Neutrophil (primary cell): ENCODE measurements around the gene TOGARAM1.

Experiments used
- H3K27ac ChIP-seq: fragments of 200-600 bp; sonication (generic); 2 replicates; pipeline ENCODE4 v1.5.1; 2016; ENCODE audit warnings: mild to moderate bottlenecking, moderate library complexity
- H3K27me3 ChIP-seq: fragments of 200-600 bp; sonication (generic); 2 replicates; pipeline ENCODE4 v1.6.0; 2016; ENCODE audit warnings: mild to moderate bottlenecking
- H3K36me3 ChIP-seq: fragments of 200-600 bp; sonication (generic); 2 replicates; pipeline ENCODE4 v1.5.1; 2017
- H3K4me1 ChIP-seq, 2 experiments: fragments of 200-600 bp in 1 of 2; sonication (generic) in 1 of 2; 1 replicate in 1 of 2; 2 replicates in 1 of 2; pipeline versions ENCODE4 v1.5.1 to v1.6.1; 2013 to 2016; ENCODE audit warnings: low read depth in 1 of 2, low read length in 1 of 2, mild to moderate bottlenecking in 1 of 2, moderate library complexity in 1 of 2; ENCODE audit not compliant: control insufficient read depth in 1 of 2, insufficient read depth in 1 of 2
- H3K4me3 ChIP-seq, 2 experiments: fragments of 200-600 bp in 1 of 2; sonication (generic) in 1 of 2; 1 replicate in 1 of 2; 2 replicates in 1 of 2; pipeline ENCODE4 v1.5.1; 2013 to 2016; ENCODE audit warnings: low read depth in 1 of 2, low read length in 1 of 2, mild to moderate bottlenecking in 1 of 2, moderate library complexity in 1 of 2
- H3K9me3 ChIP-seq: fragments of 200-600 bp; sonication (generic); 2 replicates; pipeline ENCODE4 v1.5.1; 2016
- TF ChIP-seq, protein P1 (sequence below): fragments of 200-600 bp; sonication (generic); IDR thresholded peaks from 2 replicates; pipeline ENCODE4 v1.5.1; 2016; ENCODE audit warnings: antibody characterized with exemption

Gene TOGARAM1

GRCh38 chr14:44971459-44971858, 9.5 kb downstream of the TOGARAM1 start:
- H3K27me3 ChIP-seq, result no peaks in the 10 kb centered on the region
- H3K36me3 ChIP-seq, result no peaks in the 10 kb centered on the region
- H3K9me3 ChIP-seq, result no peaks in the 10 kb centered on the region
- TF ChIP-seq, protein P1, sequence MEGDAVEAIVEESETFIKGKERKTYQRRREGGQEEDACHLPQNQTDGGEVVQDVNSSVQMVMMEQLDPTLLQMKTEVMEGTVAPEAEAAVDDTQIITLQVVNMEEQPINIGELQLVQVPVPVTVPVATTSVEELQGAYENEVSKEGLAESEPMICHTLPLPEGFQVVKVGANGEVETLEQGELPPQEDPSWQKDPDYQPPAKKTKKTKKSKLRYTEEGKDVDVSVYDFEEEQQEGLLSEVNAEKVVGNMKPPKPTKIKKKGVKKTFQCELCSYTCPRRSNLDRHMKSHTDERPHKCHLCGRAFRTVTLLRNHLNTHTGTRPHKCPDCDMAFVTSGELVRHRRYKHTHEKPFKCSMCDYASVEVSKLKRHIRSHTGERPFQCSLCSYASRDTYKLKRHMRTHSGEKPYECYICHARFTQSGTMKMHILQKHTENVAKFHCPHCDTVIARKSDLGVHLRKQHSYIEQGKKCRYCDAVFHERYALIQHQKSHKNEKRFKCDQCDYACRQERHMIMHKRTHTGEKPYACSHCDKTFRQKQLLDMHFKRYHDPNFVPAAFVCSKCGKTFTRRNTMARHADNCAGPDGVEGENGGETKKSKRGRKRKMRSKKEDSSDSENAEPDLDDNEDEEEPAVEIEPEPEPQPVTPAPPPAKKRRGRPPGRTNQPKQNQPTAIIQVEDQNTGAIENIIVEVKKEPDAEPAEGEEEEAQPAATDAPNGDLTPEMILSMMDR, result no peak
- no peak overlapping the region for H3K27ac ChIP-seq
- no peak overlapping the region for H3K4me3 ChIP-seq
- no peaks in the 10 kb centered on the region for H3K4me1 ChIP-seq

GRCh38 chr14:44979273-44979672, 17.3 kb downstream of the TOGARAM1 start:
- Histone ChIP-seq H3K4me1 (no peaks in the 10 kb centered on the region), H3K36me3 (no peaks in the 10 kb centered on the region), H3K27ac (no peak overlapping the region), H3K9me3 (no peaks in the 10 kb centered on the region), H3K27me3 (no peaks in the 10 kb centered on the region), H3K4me3 (no peak overlapping the region)
- TF ChIP-seq, protein P1, result no peak

DNA sequence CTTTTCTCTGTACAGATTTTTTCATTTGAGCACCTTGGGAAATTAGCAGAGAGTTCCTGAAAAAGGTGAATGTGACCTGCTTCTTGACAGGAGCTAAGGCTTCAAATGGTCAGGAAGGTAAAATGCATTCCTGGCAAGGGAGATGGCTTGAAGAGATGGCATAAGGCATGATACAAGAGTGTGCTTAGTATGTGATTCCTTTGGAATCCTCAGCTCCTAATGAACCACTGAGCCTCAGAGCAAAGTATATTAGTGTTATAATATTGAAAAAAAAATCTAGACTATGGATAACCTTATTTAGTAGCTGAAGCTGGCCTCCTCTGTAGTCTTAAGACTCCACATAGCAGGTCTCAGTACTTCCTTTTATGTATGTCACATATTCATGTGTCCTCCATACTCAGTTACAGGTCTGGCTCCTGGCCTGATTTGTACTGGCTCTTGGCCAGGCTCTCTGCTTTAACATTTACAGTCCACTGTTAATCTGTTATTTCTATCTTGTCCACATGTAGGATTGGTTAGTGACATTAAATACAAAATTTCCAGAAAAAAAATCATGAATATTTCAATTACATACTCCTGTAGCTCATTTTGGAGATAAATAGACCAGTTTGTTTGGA, 17.9 kb downstream of the TOGARAM1 start:
- no peaks in the 10 kb centered on the region for H3K9me3 ChIP-seq
- H3K27ac ChIP-seq, result no peak overlapping the region
- no peaks in the 10 kb centered on the region for H3K27me3 ChIP-seq
- H3K4me1 ChIP-seq, result no peaks in the 10 kb centered on the region
- H3K36me3 ChIP-seq, result no peaks in the 10 kb centered on the region
- no peak overlapping the region for H3K4me3 ChIP-seq
- TF ChIP-seq, protein P1, result no peak

DNA sequence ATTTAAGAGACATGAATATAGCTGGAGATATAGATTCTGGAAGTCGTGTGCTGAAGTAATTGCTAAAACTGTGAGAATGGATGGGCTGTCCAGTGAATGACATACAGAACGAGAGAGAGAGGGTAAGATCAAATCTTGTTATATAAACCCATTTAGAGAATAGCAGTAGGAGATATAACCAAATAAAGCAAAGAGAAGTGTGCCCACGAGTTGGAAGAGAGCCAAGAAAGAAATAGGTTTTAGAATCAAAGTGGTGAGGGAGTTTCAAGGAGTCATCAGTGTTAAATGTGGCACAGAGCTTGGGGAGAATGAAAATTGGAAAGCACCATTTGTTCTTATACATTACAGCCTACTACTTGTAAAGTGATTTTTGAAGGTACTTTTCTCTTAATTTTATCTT, 19.2 kb downstream of the TOGARAM1 start:
- no peaks in the 10 kb centered on the region for H3K27me3 ChIP-seq
- TF ChIP-seq, protein P1, result no peak
- H3K4me3 ChIP-seq, result no peak overlapping the region
- H3K36me3 ChIP-seq, result no peaks in the 10 kb centered on the region
- no peak overlapping the region for H3K27ac ChIP-seq
- no peaks in the 10 kb centered on the region for H3K9me3 ChIP-seq
- H3K4me1 ChIP-seq, result no peaks in the 10 kb centered on the region

DNA sequence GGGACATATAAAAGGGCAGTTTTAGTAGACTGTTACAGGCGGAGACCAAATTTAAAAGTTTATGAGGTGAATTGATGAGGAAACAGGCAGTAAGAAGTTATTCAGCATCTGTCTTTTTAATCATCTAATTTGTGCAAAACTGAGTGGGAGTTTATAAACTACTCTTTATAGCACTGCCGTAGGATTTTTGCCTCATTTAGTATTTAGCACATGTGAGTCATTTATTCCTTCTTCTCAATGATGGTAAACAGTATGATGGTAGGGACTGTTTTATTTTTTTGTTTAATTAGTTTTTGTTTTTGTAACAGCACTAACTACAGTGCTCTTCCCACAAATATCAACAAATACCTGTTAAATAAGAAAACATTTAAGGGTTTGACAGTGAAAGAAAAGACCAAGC, 20.6 kb downstream of the TOGARAM1 start:
- Histone ChIP-seq H3K27me3 (no peaks in the 10 kb centered on the region), H3K9me3 (no peaks in the 10 kb centered on the region), H3K36me3 (no peaks in the 10 kb centered on the region), H3K27ac (no peak overlapping the region), H3K4me1 (no peaks in the 10 kb centered on the region), H3K4me3 (no peak overlapping the region)
- TF ChIP-seq, protein P1, result no peak
